Prostate gland (tissue), 2 donors: ENCODE data around the gene SPAG9. TPM values are rescaled to one million over a fixed set of nuclear protein-coding genes. Genes with fewer than 3 reads are reported as not detected.

ENCODE experiments used
- DNase-seq: peaks from one replicate; pipeline ENCODE4 v3.0.0-alpha.2; 2019; ENCODE audit warnings: low spot score
- H3K27ac ChIP-seq, 2 donors: fragments of 200-600 bp; sonication (generic); 2 replicates each; pipeline ENCODE4 v1.5.1; 2017 to 2019
- H3K27me3 ChIP-seq: fragments of 200-600 bp; sonication (generic); replicated peaks from 2 replicates; pipeline ENCODE4 v1.5.1; 2019; ENCODE audit not compliant: insufficient read depth
- H3K36me3 ChIP-seq, 2 donors: fragments of 200-600 bp; sonication (generic); 1 replicate in 1 of 2; 2 replicates in 1 of 2; pipeline versions ENCODE4 v1.5.1 to v1.8.1; 2017 to 2019
- H3K4me1 ChIP-seq: fragments of 200-600 bp; sonication (generic); replicated peaks from 2 replicates; pipeline ENCODE4 v1.5.1; 2019
- H3K4me3 ChIP-seq, 2 donors: fragments of 200-600 bp; sonication (generic); 2 replicates each; pipeline ENCODE4 v1.5.1; 2017 to 2019
- H3K9me3 ChIP-seq: fragments of 200-600 bp; sonication (generic); 2 replicates; pipeline ENCODE4 v1.5.1; 2017
- CTCF ChIP-seq, 4 experiments: fragments of 200-600 bp in 2 of 4; fragments of 450-650 bp in 2 of 4; sonication (generic) in 2 of 4; IDR thresholded peaks; 1 replicate in 3 of 4; 2 replicates in 1 of 4; pipeline ENCODE4 v1.5.1; 2016 to 2019; ENCODE audit warnings: antibody characterized with exemption in 4 of 4, mild to moderate bottlenecking in 2 of 4, moderate library complexity in 2 of 4
- POLR2A ChIP-seq: fragments of 450-650 bp; IDR thresholded peaks from one replicate; pipeline ENCODE4 v1.6.1; 2016; ENCODE audit warnings: antibody characterized with exemption, mild to moderate bottlenecking
- POLR2AphosphoS5 ChIP-seq: sonication (generic); formaldehyde crosslinking; IDR thresholded peaks from one replicate; pipeline ENCODE4 v1.6.1; 2017; ENCODE audit warnings: antibody characterized with exemption
- whole genome bisulfite sequencing: methylation state at CpG from one replicate; pipeline ENCODE4 v1.1.5; 2018; 5-methylcytosine and 5-hydroxymethylcytosine counted together
- intact Hi-C: fragments of 100-400 bp; cut with DNase I; formaldehyde crosslinking; loops from one replicate; pipeline ENCODE4 v1.14.2; 2022
- total RNA-seq, 2 donors: library from RNA; depleted of rRNA; stranded (reverse); fragments of >200 nt; gene quantifications; one replicate each; pipeline ENCODE4 v1.1.0, GENCODE V29; 2016

SPAG9 gene
- total RNA-seq, 2 donors from 2014 or later, result 48.3 to 98.3 TPM

- Histone ChIP-seq H3K36me3 (no peaks in the 10 kb centered on the region), H3K4me1 (peaks cover 16% of the 10 kb centered on the region), H3K4me3 (no peak overlapping the region), H3K27me3 (no peaks in the 10 kb centered on the region), H3K9me3 (no peaks in the 10 kb centered on the region), H3K27ac (no peak overlapping the region)
- intact Hi-C loops, result no loop called here
- WGBS, result 71% methylated on average over 2 of the region's 2 CpGs
- TF ChIP-seq CTCF (IDR thresholded peaks at IDR 0.05) (no peak), POLR2AphosphoS5 (no peak), POLR2A (no peak)
- no peak for DNase-seq
Measured at GRCh38 chr17:50913120-50913519, 207.5 kb downstream of the SPAG9 start.

Other genes with a start within 250 kb of the SPAG9 start
- gene NME1, start 32.7 kb upstream of the SPAG9 start, total RNA-seq, result 10 to 100 TPM; 32.3 to 75.1 TPM
- 100 to 1,000 TPM; 208 to 479 TPM for gene NME2, start 45.5 kb upstream of the SPAG9 start, total RNA-seq
- gene MBTD1, start 139.2 kb upstream of the SPAG9 start, total RNA-seq, result 10 to 100 TPM; 19.6 to 25.1 TPM
- gene UTP18, start 139.7 kb upstream of the SPAG9 start, total RNA-seq, result 10 to 100 TPM; 27.6 to 43.5 TPM